ENCODE data around the gene CACNA1E.
"Not testable (repeated sequence)": the region's sequence is repeated elsewhere in the genome, so short reads cannot be mapped to it uniquely, and the experiment has no call there.

The CACNA1E gene

GRCh38 chr1:181541947-181542346 is 58.6 kb downstream of the CACNA1E start:
- no peaks in the 10 kb centered on the region for H3K9me2 ChIP-seq (replicated peaks; ENCODE audit: insufficient read depth, low read length)
- H3K27me3 ChIP-seq (ENCODE audit: low read length): no peaks in the 10 kb centered on the region
- H3F3A ChIP-seq (ENCODE audit: insufficient read depth): no peaks in the 10 kb centered on the region
- no peak overlapping the region for H3K9ac ChIP-seq (ENCODE audit: low read length)
- no peaks in the 10 kb centered on the region for H4K20me1 ChIP-seq (ENCODE audit: low read depth, low read length)
- no peaks in the 10 kb centered on the region for H3K36me3 ChIP-seq (ENCODE audit: low read length)
- H3K4me2 ChIP-seq (ENCODE audit: low read depth, low read length, poor library complexity, severe bottlenecking): no peak overlapping the region
- H2AFZ ChIP-seq (ENCODE audit: low read depth, low read length, severe bottlenecking): no peak overlapping the region
- no peak overlapping the region for H3K4me3 ChIP-seq (ENCODE audit: insufficient read depth, low read length, poor library complexity, severe bottlenecking)
- no peak overlapping the region for H3K27ac ChIP-seq (ENCODE audit: low read depth, low read length)
- no peaks in the 10 kb centered on the region for H3K9me3 ChIP-seq (ENCODE audit: insufficient read depth, low read length)
- no peaks in the 10 kb centered on the region for H3K79me2 ChIP-seq (ENCODE audit: insufficient read depth, low read length)
- TF ChIP-seq EZH2phosphoT487 (conservative IDR thresholded peaks at IDR 0.05; ENCODE audit: low read length) (no peak), CTCF (IDR thresholded peaks at IDR 0.05; ENCODE audit: insufficient read depth, low read length, poor library complexity, severe bottlenecking) (no peak)

GRCh38 chr1:181542406-181542805 is 59.1 kb downstream of the CACNA1E start:
- not testable (repeated sequence) for H3K9ac ChIP-seq (ENCODE audit: low read length); H3K27me3 ChIP-seq (ENCODE audit: low read length); H3F3A ChIP-seq (ENCODE audit: insufficient read depth); H2AFZ ChIP-seq (ENCODE audit: low read depth, low read length, severe bottlenecking); H3K4me3 ChIP-seq (ENCODE audit: insufficient read depth, low read length, poor library complexity, severe bottlenecking); H3K36me3 ChIP-seq (ENCODE audit: low read length); H3K79me2 ChIP-seq (ENCODE audit: insufficient read depth, low read length); H3K4me2 ChIP-seq (ENCODE audit: low read depth, low read length, poor library complexity, severe bottlenecking); H3K9me3 ChIP-seq (ENCODE audit: insufficient read depth, low read length); H3K9me2 ChIP-seq (replicated peaks; ENCODE audit: insufficient read depth, low read length); H3K27ac ChIP-seq (ENCODE audit: low read depth, low read length); H4K20me1 ChIP-seq (ENCODE audit: low read depth, low read length)

- H3K9me3 ChIP-seq (ENCODE audit: insufficient read depth, low read length): no peaks in the 10 kb centered on the region
- H3K4me2 ChIP-seq (ENCODE audit: low read depth, low read length, poor library complexity, severe bottlenecking): no peak overlapping the region
- H3K79me2 ChIP-seq (ENCODE audit: insufficient read depth, low read length): no peaks in the 10 kb centered on the region
- H4K20me1 ChIP-seq (ENCODE audit: low read depth, low read length): no peaks in the 10 kb centered on the region
- H3K36me3 ChIP-seq (ENCODE audit: low read length): no peaks in the 10 kb centered on the region
- H3K27ac ChIP-seq (ENCODE audit: low read depth, low read length): no peak overlapping the region
- no peak overlapping the region for H3K9ac ChIP-seq (ENCODE audit: low read length)
- no peaks in the 10 kb centered on the region for H3F3A ChIP-seq (ENCODE audit: insufficient read depth)
- H3K4me3 ChIP-seq (ENCODE audit: insufficient read depth, low read length, poor library complexity, severe bottlenecking): no peak overlapping the region
- H3K27me3 ChIP-seq (ENCODE audit: low read length): no peaks in the 10 kb centered on the region
- no peak overlapping the region for H2AFZ ChIP-seq (ENCODE audit: low read depth, low read length, severe bottlenecking)
- TF ChIP-seq CTCF (IDR thresholded peaks at IDR 0.05; ENCODE audit: insufficient read depth, low read length, poor library complexity, severe bottlenecking): no peak
- TF ChIP-seq EZH2phosphoT487 (conservative IDR thresholded peaks at IDR 0.05; ENCODE audit: low read length): no peak
- H3K9me2 ChIP-seq (replicated peaks; ENCODE audit: insufficient read depth, low read length): no peaks in the 10 kb centered on the region
These were observed 62.1 kb downstream of the CACNA1E start for GRCh38 chr1:181545395-181545794.

- Histone ChIP-seq H3K9me2 (replicated peaks; ENCODE audit: insufficient read depth, low read length) (no peaks in the 10 kb centered on the region), H3F3A (ENCODE audit: insufficient read depth) (no peaks in the 10 kb centered on the region), H3K27ac (ENCODE audit: low read depth, low read length) (no peak overlapping the region), H3K4me2 (ENCODE audit: low read depth, low read length, poor library complexity, severe bottlenecking) (no peak overlapping the region), H3K79me2 (ENCODE audit: insufficient read depth, low read length) (no peaks in the 10 kb centered on the region), H4K20me1 (ENCODE audit: low read depth, low read length) (no peaks in the 10 kb centered on the region), H3K36me3 (ENCODE audit: low read length) (no peaks in the 10 kb centered on the region), H2AFZ (ENCODE audit: low read depth, low read length, severe bottlenecking) (no peak overlapping the region), H3K9ac (ENCODE audit: low read length) (no peak overlapping the region), H3K27me3 (ENCODE audit: low read length) (no peaks in the 10 kb centered on the region), H3K9me3 (ENCODE audit: insufficient read depth, low read length) (no peaks in the 10 kb centered on the region), H3K4me3 (ENCODE audit: insufficient read depth, low read length, poor library complexity, severe bottlenecking) (no peak overlapping the region)
- TF ChIP-seq EZH2phosphoT487 (conservative IDR thresholded peaks at IDR 0.05; ENCODE audit: low read length): no peak
- TF ChIP-seq CTCF (IDR thresholded peaks at IDR 0.05; ENCODE audit: insufficient read depth, low read length, poor library complexity, severe bottlenecking): no peak
These were observed 65.2 kb downstream of the CACNA1E start for GRCh38 chr1:181548497-181548896.

All from SU-DHL-6 (cell line).